Measurements from ENCODE around the gene PLP1. TPM values are rescaled to one million over a fixed set of nuclear protein-coding genes. Genes with fewer than 3 reads are reported as not detected.

Gene PLP1
- total RNA-seq, 1 experiment from 2014 or later = 88.3 TPM

- Histone ChIP-seq H3K14ac (ENCODE audit: insufficient read depth, low read length) (no peak overlapping the region), H3K9me3 (ENCODE audit: control insufficient read depth, low read depth, low read length) (no peaks in the 10 kb centered on the region), H3K4me2 (ENCODE audit: insufficient read depth, insufficient read length, low read length) (no peak overlapping the region), H3K23ac (ENCODE audit: insufficient read length, low read depth, low read length) (no peak overlapping the region), H4K5ac (ENCODE audit: insufficient read length, low read depth, low read length) (no peak overlapping the region), H2BK120ac (ENCODE audit: low read depth, low read length, poor library complexity, severe bottlenecking) (no peak overlapping the region), H3K4me1 (ENCODE audit: insufficient read depth, low read length) (no peaks in the 10 kb centered on the region), H2AFZ (ENCODE audit: low read length) (no peak overlapping the region), H2BK5ac (ENCODE audit: insufficient read length, low read length) (no peak overlapping the region), H3K79me2 (ENCODE audit: insufficient read depth, low read length) (no peaks in the 10 kb centered on the region), H3K4ac (ENCODE audit: low read depth, low read length) (no peak overlapping the region), H3K23me2 (ENCODE audit: insufficient read length, low read depth, low read length, poor library complexity, severe bottlenecking) (no peaks in the 10 kb centered on the region), H3K79me1 (ENCODE audit: insufficient read depth, low read depth, low read length, poor library complexity, severe bottlenecking) (no peaks in the 10 kb centered on the region), H2BK15ac (ENCODE audit: low read depth, low read length) (no peak overlapping the region), H3K27me3 (ENCODE audit: insufficient read depth, low read length) (no peaks in the 10 kb centered on the region), H3T11ph (ENCODE audit: low read length) (no peak overlapping the region), H2AK5ac (ENCODE audit: insufficient read length, low read length) (no peak overlapping the region), H4K8ac (replicated peaks; ENCODE audit: insufficient read length, low read depth, low read length) (no peak overlapping the region), H3K9ac (ENCODE audit: extremely low read depth, insufficient read length, low read length) (no peak overlapping the region), H3K18ac (ENCODE audit: insufficient read length, low read depth, low read length) (no peak overlapping the region), H2BK12ac (ENCODE audit: insufficient read length, low read depth, low read length) (no peak overlapping the region), H3K56ac (ENCODE audit: insufficient read length, low read depth, low read length) (no peak overlapping the region), H3K27ac (ENCODE audit: insufficient read length, low read depth, low read length) (no peak overlapping the region), H2BK20ac (ENCODE audit: low read depth, low read length, poor library complexity, severe bottlenecking) (no peak overlapping the region), H4K20me1 (ENCODE audit: control insufficient read depth, insufficient read depth, insufficient read length) (no peaks in the 10 kb centered on the region), H4K91ac (ENCODE audit: insufficient read length, low read depth, low read length) (no peak overlapping the region)
- WGBS (ENCODE audit: extremely low coverage, insufficient read length, low lambda C conversion rate) = no CpG with 5 or more reads among the region's 5 CpGs
- no peak overlapping the region for H3K27ac Mint-ChIP-seq
- TF ChIP-seq CTCF (conservative IDR thresholded peaks at IDR 0.05) = peak; percentile 90
- peaks cover 0 to 28% of the 10 kb centered on the region in 2 experiments; a peak in 2 of 5 replicates for H3K9me3 Mint-ChIP-seq
- DNase-seq = no peak
- peaks cover 17% of the 10 kb centered on the region for H3K27me3 Mint-ChIP-seq (ENCODE audit: low read depth)
- no peaks in the 10 kb centered on the region for H3K4me1 Mint-ChIP-seq
- no peak overlapping the region for H3K4me3 Mint-ChIP-seq
- H3K36me3 Mint-ChIP-seq (ENCODE audit: insufficient read depth in 1 of 3, low read depth in 3 of 3) = no peaks in the 10 kb centered on the region
These were observed 40.9 kb downstream of the PLP1 start for GRCh38 chrX:103817502-103817901.

Data from H9 (cell line).